HepG2 (cell line): ENCODE measurements around the gene GSDMA. TPM values are rescaled to one million over a fixed set of nuclear protein-coding genes. Genes with fewer than 3 reads are reported as not detected.
"Not testable (repeated sequence)": the region's sequence is repeated elsewhere in the genome, so short reads cannot be mapped to it uniquely, and the experiment has no call there.

Experiments used
- ATAC-seq: fragments of 200-7000 bp; cut with Tn5 transposase; 3 replicates; pipeline ENCODE4 v1.9.1; 2020; ENCODE audit warnings: mild to moderate bottlenecking, moderate library complexity
- BruUV-seq: library from RNA; stranded (reverse); fragments of 400-500 nt; replicated peaks from 2 replicates; lab custom pipeline; 2021; lab: Mats Ljungman, UMichigan
- CTCF ChIA-PET: fragments of 300-600 bp; formaldehyde crosslinking; extraction: SDS; loops from one replicate; lab custom pipeline; 2021; ENCODE audit warnings: low total read pairs, inconsistent platforms, low intra/inter-chr PET ratio; lab: Yijun Ruan, JAX
- POLR2A ChIA-PET: fragments of 350-600 bp; sonication (Branson Sonifier 250); formaldehyde crosslinking; loops from one replicate; lab custom pipeline; 2020; ENCODE audit warnings: antibody characterized with exemption, inconsistent platforms; lab: Yijun Ruan, JAX
- DNase-seq: peaks from one replicate; pipeline ENCODE4 v3.0.0-alpha.2; 2015; ENCODE audit warnings: low spot score
- FAIRE-seq: peaks from 3 replicates; lab custom pipeline; 2011; peaks lifted over from hg19 to GRCh38; lab: Jason Lieb, UNC
- H2AFZ ChIP-seq: one replicate; pipeline ENCODE4 v1.6.1; 2011; ENCODE audit warnings: low read length, inconsistent platforms
- H3K27ac ChIP-seq: fragments of 300-600 bp; 3 replicates; pipeline ENCODE4 v1.8.0; 2011; ENCODE audit warnings: mixed run types, mild to moderate bottlenecking, mixed read lengths, low read length, inconsistent platforms; ENCODE audit not compliant: insufficient read depth; ENCODE audit errors: extremely low read length
- H3K27me3 ChIP-seq, 2 experiments: fragments of 200-600 bp in 1 of 2; 2 replicates in 1 of 2; 3 replicates in 1 of 2; pipeline versions ENCODE4 v1.6.0 to v1.8.0; 2011; ENCODE audit warnings: low read length in 2 of 2, mild to moderate bottlenecking in 2 of 2, moderate library complexity in 2 of 2, inconsistent platforms in 1 of 2; ENCODE audit not compliant: insufficient read depth in 2 of 2, control insufficient read depth in 1 of 2
- H3K36me3 ChIP-seq, 2 experiments: fragments of 200-600 bp in 1 of 2; replicated peaks in 1 of 2; 2 replicates in 1 of 2; 3 replicates in 1 of 2; pipeline versions ENCODE4 v1.5.1 to v1.8.0; 2011; ENCODE audit warnings: low read length in 2 of 2, inconsistent platforms in 1 of 2; ENCODE audit not compliant: insufficient read depth in 2 of 2, control insufficient read depth in 1 of 2
- H3K4me1 ChIP-seq: 2 replicates; pipeline ENCODE4 v1.5.1; 2012; ENCODE audit warnings: low read length, inconsistent platforms; ENCODE audit not compliant: insufficient read depth
- H3K4me2 ChIP-seq: 2 replicates; pipeline ENCODE4 v1.6.0; 2011; ENCODE audit warnings: low read depth, low read length, inconsistent platforms
- H3K4me3 ChIP-seq, 3 experiments: fragments of 200-600 bp in 1 of 3; sonication (generic), shearing (Covaris generic) in 1 of 3; replicated peaks in 1 of 3; 2 replicates each; pipeline ENCODE4 v1.5.1; 2011 to 2016; ENCODE audit warnings: low read length in 3 of 3, inconsistent platforms in 2 of 3, low read depth in 2 of 3, mild to moderate bottlenecking in 2 of 3, control low read depth in 1 of 3, mixed read lengths in 1 of 3; ENCODE audit not compliant: insufficient read depth in 1 of 3
- H3K79me2 ChIP-seq: one replicate; pipeline ENCODE4 v1.6.1; 2011; ENCODE audit warnings: low read length, inconsistent platforms; ENCODE audit not compliant: insufficient read depth
- H3K9ac ChIP-seq: 2 replicates; pipeline ENCODE4 v1.6.0; 2011; ENCODE audit warnings: mild to moderate bottlenecking, low read depth, low read length, inconsistent platforms; ENCODE audit not compliant: insufficient read depth
- H3K9me3 ChIP-seq: 2 replicates; pipeline ENCODE4 v1.5.1; 2012; ENCODE audit warnings: mild to moderate bottlenecking, low read length
- H4K20me1 ChIP-seq: 2 replicates; pipeline ENCODE4 v1.6.0; 2011; ENCODE audit warnings: inconsistent platforms, mild to moderate bottlenecking, low read length, moderate library complexity; ENCODE audit not compliant: insufficient read depth
- KLF11 ChIP-seq: IDR thresholded peaks from 2 replicates; pipeline ENCODE4 v1.6.1; 2016; ENCODE audit warnings: missing compliant biosample characterization
- MEF2D ChIP-seq: sonication (generic); formaldehyde crosslinking; IDR thresholded peaks from 2 replicates; pipeline ENCODE4 v1.5.1; 2020; ENCODE audit warnings: mild to moderate bottlenecking, missing genetic modification reagents
- YEATS4 ChIP-seq: sonication (generic); formaldehyde crosslinking; IDR thresholded peaks from 2 replicates; pipeline ENCODE4 v1.4.0; 2020; ENCODE audit warnings: missing genetic modification reagents, borderline replicate concordance
- ZBTB39 ChIP-seq: sonication (generic); formaldehyde crosslinking; IDR thresholded peaks from 2 replicates; pipeline ENCODE4 v1.5.0; 2020; ENCODE audit warnings: missing genetic modification reagents
- ZMYM3 ChIP-seq: sonication (generic); formaldehyde crosslinking; IDR thresholded peaks from 2 replicates; pipeline ENCODE4 v1.5.1; 2020; ENCODE audit warnings: mild to moderate bottlenecking, missing genetic modification reagents
- ZNF121 ChIP-seq: sonication (generic); formaldehyde crosslinking; IDR thresholded peaks from 2 replicates; pipeline ENCODE4 v1.5.0; 2020; ENCODE audit warnings: mild to moderate bottlenecking, missing genetic modification reagents
- ZNF253 ChIP-seq: sonication (generic); formaldehyde crosslinking; IDR thresholded peaks from 2 replicates; pipeline ENCODE4 v1.8.0; 2022; ENCODE audit warnings: mild to moderate bottlenecking, missing genetic modification reagents, borderline replicate concordance
- ZNF501 ChIP-seq: sonication (generic); formaldehyde crosslinking; IDR thresholded peaks from 2 replicates; pipeline ENCODE4 v1.5.1; 2020; ENCODE audit warnings: mild to moderate bottlenecking, moderate library complexity, missing genetic modification reagents
- ZNF770 ChIP-seq: sonication (generic); formaldehyde crosslinking; IDR thresholded peaks from 2 replicates; pipeline ENCODE4 v1.5.0; 2020; ENCODE audit warnings: mild to moderate bottlenecking, missing genetic modification reagents
- ZNF883 ChIP-seq: sonication (generic); formaldehyde crosslinking; IDR thresholded peaks from 2 replicates; pipeline ENCODE4 v1.5.1; 2020; ENCODE audit warnings: mild to moderate bottlenecking, missing genetic modification reagents; ENCODE audit errors: not compliant biosample characterization
- WGBS: methylation state at CpG from one replicate; pipeline ENCODE4 v1.1.6; 2017; ENCODE audit warnings: low lambda C conversion rate; 5-methylcytosine and 5-hydroxymethylcytosine counted together
- in situ Hi-C: cut with HindIII; loops from 2 replicates; pipeline ENCODE4 v1.10.0; 2017; ENCODE audit warnings: low pct_unique_long_range_greater_than_20kb; ENCODE audit not compliant: extremely low pct_ligation_motif_present
- intact Hi-C: fragments of 100-400 bp; cut with micrococcal nuclease; formaldehyde crosslinking; loops from one replicate; pipeline ENCODE4 v1.10.0; 2022; ENCODE audit not compliant: unreplicated experiment
- polyA plus RNA-seq, 8 experiments: library from polyadenylated mRNA; depleted of rRNA in 3 of 8; stranded (reverse) in 7 of 8; unstranded in 1 of 8; fragments of >200 nt; fragmentation: Illumina TruSeq in 4 of 8; extraction: Trizol in 4 of 8; gene quantifications; 2 replicates each; pipeline versions ENCODE4 v1.2.1 to v1.2.3, GENCODE V29; 2011 to 2016; ENCODE audit warnings: low read depth in 4 of 8, missing spikeins in 1 of 8, mixed read lengths in 1 of 8; ENCODE audit not compliant: insufficient read depth in 1 of 8
- total RNA-seq, 5 experiments: library from RNA; depleted of rRNA; stranded (reverse); fragments of >200 nt; fragmentation: Illumina TruSeq; extraction: Trizol; gene quantifications; 2 replicates each; pipeline ENCODE4 v1.2.3, GENCODE V29; 2016; ENCODE audit warnings: low read depth in 1 of 5

GSDMA gene
- total and polyA plus RNA-seq, 2 of the 13 experiments (the other 11 are each of a cell fraction or from before 2014, with no cell fraction given), result not detected

- H3K4me3 ChIP-seq, intact Hi-C loops, H3K9me3 ChIP-seq, H3K27ac ChIP-seq, in situ Hi-C loops, H3K79me2 ChIP-seq, H3K4me2 ChIP-seq, BruUV-seq, ATAC-seq, CTCF ChIA-PET, H4K20me1 ChIP-seq, FAIRE-seq, H3K27me3 ChIP-seq, H3K9ac ChIP-seq, DNase-seq, POLR2A ChIA-PET, H2AFZ ChIP-seq: not testable (repeated sequence)
- peaks cover 20% of the 10 kb centered on the region for H3K4me1 ChIP-seq
- peaks cover 7 to 15% of the 10 kb centered on the region in 2 experiments for H3K36me3 ChIP-seq
- 91% methylated on average over 8 of the region's 8 CpGs for WGBS
These were observed 38.5 kb downstream of the GSDMA start for GRCh38 chr17:40001335-40001734.

GRCh38 chr17:40004072-40004471 is 41.3 kb downstream of the GSDMA start:
- Histone ChIP-seq H3K4me1 (peaks cover 20% of the 10 kb centered on the region), H2AFZ (no peak overlapping the region), H3K79me2 (no peaks in the 10 kb centered on the region), H3K9ac (0 out of 2 replicates have a peak overlapping the region, but pooled peaks have one; percentile 3), H3K36me3 (no peaks in the 10 kb centered on the region), H3K27ac (no peak overlapping the region), H3K9me3 (no peaks in the 10 kb centered on the region), H3K4me3 (no peak overlapping the region), H3K4me2 (peak overlapping the region; percentile 64), H3K27me3 (no peaks in the 10 kb centered on the region), H4K20me1 (no peaks in the 10 kb centered on the region)
- no peak for FAIRE-seq
- TF ChIP-seq ZNF770, result 0 out of 2 replicates have a peak, but pooled peaks have one; percentile 23
- TF ChIP-seq ZBTB39 (CRISPR knock-in tag), result no peak
- TF ChIP-seq MEF2D (CRISPR knock-in tag), result no peak
- peak; percentile 96 for TF ChIP-seq ZNF121
- TF ChIP-seq YEATS4, result no peak
- no peak for TF ChIP-seq KLF11 (CRISPR knock-in tag)
- TF ChIP-seq ZNF883 (CRISPR knock-in tag), result peak; percentile 20
- peak; percentile 31; the same call in 1 of the 2 replicates for TF ChIP-seq ZNF501 (CRISPR knock-in tag)
- 0 out of 2 replicates have a peak, but pooled peaks have one; percentile 43 for TF ChIP-seq ZMYM3 (CRISPR knock-in tag)
- TF ChIP-seq ZNF253 (CRISPR knock-in tag), result no peak
- no peak for DNase-seq
- ChIA-PET POLR2A (no interaction called here), CTCF (no interaction called here)
- intact Hi-C loops, result no loop called here
- no TSS peak for BruUV-seq
- 19% methylated on average over 9 of the region's 9 CpGs for WGBS
- in situ Hi-C loops, result no loop called here
- no peak; the same call in 2 of the 3 replicates for ATAC-seq
